Stimulated activated CD4-positive, alpha-beta T cell treated with anti-CD3 and anti-CD28 coated beads, Interleukin-12 subunit alpha, Interleukin-12 subunit beta, amount 100 ng/mL, for 24 hours (primary cell): Measurements from ENCODE around the gene GALP.
"Not testable (repeated sequence)": the region's sequence is repeated elsewhere in the genome, so short reads cannot be mapped to it uniquely, and the experiment has no call there.

Experiments
- DNase-seq, 2 experiments: peaks; one replicate each; pipeline ENCODE4 v3.0.0-alpha.2; 2020; ENCODE audit warnings: low read depth in 2 of 2

Gene GALP

GRCh38 chr19:56148096-56148495, 27.7 kb upstream of the GALP start:
- DNase-seq, result no peak

- DNase-seq, result not testable (repeated sequence)
Observed at GRCh38 chr19:56148955-56149655, 26.7 kb upstream of the GALP start.

GRCh38 chr19:56149656-56150038, 26.2 kb upstream of the GALP start:
- no peak for DNase-seq

GRCh38 chr19:56150358-56150757, 25.4 kb upstream of the GALP start:
- DNase-seq, result no peak

GRCh38 chr19:56152644-56153043, 23.2 kb upstream of the GALP start:
- no peak for DNase-seq

- no peak for DNase-seq
Observed at GRCh38 chr19:56153507-56153906, 22.3 kb upstream of the GALP start.

GRCh38 chr19:56155124-56155687, 20.6 kb upstream of the GALP start:
- DNase-seq, result no peak

GRCh38 chr19:56156768-56157167, 19.0 kb upstream of the GALP start:
- DNase-seq, result no peak

GRCh38 chr19:56158170-56158757, 17.5 kb upstream of the GALP start:
- DNase-seq, result no peak

- no peak for DNase-seq
Observed at GRCh38 chr19:56159009-56159559, 16.7 kb upstream of the GALP start.

GRCh38 chr19:56159622-56160271, 16.1 kb upstream of the GALP start:
- DNase-seq, result no peak

GRCh38 chr19:56161534-56161933, 14.3 kb upstream of the GALP start:
- no peak for DNase-seq

GRCh38 chr19:56162258-56162657, 13.6 kb upstream of the GALP start:
- DNase-seq, result no peak

- no peak for DNase-seq
Observed at GRCh38 chr19:56163097-56163496, 12.7 kb upstream of the GALP start.

GRCh38 chr19:56167064-56167578, 8.7 kb upstream of the GALP start:
- DNase-seq, result no peak

GRCh38 chr19:56170261-56170660, 5.5 kb upstream of the GALP start:
- no peak for DNase-seq

GRCh38 chr19:56174086-56174485, 1.7 kb upstream of the GALP start:
- DNase-seq, result no peak

- no peak for DNase-seq
Observed at GRCh38 chr19:56174550-56174949, 1.3 kb upstream of the GALP start.

GRCh38 chr19:56176310-56176709, 502 bp downstream of the GALP start:
- not testable (repeated sequence) for DNase-seq

GRCh38 chr19:56176881-56177280, 1.1 kb downstream of the GALP start:
- no peak for DNase-seq

GRCh38 chr19:56177564-56178243, 1.9 kb downstream of the GALP start:
- no peak for DNase-seq

GRCh38 chr19:56189785-56190184, 14.0 kb downstream of the GALP start:
- DNase-seq, result no peak
